HG02981 (cell line): ENCODE measurements around the gene ADCK1.
"Not testable (repeated sequence)": the region's sequence is repeated elsewhere in the genome, so short reads cannot be mapped to it uniquely, and the experiment has no call there.

Experiments
- ATAC-seq: cut with Tn5 transposase; IDR thresholded peaks from one replicate; pipeline ENCODE4 v1.9.1; 2021; ENCODE audit warnings: mild to moderate bottlenecking, moderate library complexity; ENCODE audit not compliant: unreplicated experiment

Gene ADCK1

DNA sequence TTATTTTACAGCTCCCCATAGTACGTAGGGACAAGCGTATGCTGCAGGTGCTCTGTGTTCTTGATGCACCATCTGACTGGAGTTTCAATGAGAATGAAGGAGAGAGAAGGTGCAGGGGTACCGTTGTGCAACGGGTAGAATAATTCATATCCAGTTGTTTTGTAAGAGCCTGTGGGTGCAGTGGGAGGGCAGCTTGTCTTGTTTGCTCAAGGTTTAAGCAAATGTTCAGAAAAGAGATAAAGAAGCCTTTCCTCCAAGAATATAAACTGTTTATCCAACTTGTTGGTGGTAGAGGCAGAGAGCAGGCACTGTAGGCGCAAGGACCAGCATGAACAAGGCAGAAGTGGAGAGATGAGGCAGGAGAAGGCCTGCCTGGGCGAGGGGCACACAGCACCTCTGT, 64.2 kb downstream of the ADCK1 start:
- no peak for ATAC-seq

DNA sequence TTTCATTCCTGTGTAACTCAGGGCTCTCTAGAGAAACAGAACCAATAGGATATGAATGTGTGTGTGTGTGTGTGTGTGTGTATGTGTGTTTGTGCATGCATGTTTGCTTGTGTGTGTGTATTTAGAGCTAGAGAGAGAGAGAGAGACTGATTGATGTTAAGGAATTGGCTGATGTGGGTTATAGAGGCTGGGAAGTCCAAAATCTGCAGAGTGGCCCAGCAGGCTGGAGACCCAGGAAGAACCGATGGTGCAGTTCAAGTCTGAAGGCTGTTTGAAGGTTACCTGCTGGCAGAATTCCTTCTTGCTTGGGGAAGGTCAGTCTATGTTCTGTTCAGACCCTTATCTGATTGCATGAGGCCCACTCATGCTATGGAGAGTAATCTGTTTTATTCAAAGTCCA, 64.7 kb downstream of the ADCK1 start:
- no peak for ATAC-seq

DNA sequence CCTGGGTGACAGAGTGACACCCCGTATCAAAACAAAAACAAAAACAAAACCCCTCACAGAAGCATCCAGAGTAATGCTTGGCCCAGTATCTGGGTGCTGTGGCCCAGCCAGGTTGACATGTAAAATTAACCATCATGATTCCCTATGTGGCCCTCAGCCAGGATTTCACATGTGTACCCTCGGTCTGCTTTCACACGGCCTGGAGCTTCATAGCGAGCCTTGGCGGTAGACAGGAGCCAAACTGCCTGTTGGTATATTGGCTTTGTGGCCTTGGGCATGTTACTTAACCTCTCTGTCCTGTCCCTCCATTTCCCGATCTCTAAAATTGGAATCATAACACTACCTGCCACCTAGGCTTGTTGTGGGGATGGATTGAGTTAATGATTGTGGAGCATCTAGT, 65.5 kb downstream of the ADCK1 start:
- no peak for ATAC-seq

DNA sequence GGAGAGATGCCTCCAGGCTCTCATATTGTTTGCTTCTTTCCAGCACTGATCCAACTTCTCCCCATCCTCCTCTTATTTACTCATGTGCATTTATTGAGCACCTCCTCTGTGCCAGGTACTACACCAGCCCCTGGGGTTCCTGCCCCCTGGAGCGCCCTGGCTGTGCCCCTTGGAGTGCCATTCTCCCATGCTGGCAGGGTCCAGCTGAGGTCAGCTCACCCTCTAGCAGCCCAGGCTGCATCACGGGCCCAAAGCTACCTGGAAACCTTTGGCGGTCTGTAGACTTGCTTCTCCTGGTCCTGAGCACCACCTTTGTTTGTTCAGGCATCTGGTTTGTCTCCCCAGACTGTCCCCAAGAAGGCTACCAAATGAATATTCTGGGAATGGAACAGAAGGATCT, 67.0 kb downstream of the ADCK1 start:
- no peak for ATAC-seq

DNA sequence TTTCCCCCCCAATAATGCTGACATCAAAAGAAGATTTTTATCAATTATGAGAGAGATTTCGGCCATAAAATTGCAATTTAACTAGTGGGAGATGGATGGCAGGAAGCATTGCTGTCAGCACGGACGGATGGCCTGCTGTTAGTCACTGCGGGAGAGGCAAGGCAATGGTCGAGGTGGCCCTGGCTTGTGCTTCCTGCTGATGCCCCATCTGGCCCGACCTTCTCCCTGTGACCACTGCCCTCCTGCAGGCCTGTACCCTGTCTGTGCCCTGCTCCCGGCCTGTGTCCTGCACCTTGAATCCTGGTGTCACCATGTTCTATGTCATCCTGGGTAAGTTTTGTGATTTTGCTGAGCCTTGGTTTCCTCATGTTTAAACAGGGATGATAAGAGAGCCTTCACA, 67.6 kb downstream of the ADCK1 start:
- ATAC-seq = no peak

DNA sequence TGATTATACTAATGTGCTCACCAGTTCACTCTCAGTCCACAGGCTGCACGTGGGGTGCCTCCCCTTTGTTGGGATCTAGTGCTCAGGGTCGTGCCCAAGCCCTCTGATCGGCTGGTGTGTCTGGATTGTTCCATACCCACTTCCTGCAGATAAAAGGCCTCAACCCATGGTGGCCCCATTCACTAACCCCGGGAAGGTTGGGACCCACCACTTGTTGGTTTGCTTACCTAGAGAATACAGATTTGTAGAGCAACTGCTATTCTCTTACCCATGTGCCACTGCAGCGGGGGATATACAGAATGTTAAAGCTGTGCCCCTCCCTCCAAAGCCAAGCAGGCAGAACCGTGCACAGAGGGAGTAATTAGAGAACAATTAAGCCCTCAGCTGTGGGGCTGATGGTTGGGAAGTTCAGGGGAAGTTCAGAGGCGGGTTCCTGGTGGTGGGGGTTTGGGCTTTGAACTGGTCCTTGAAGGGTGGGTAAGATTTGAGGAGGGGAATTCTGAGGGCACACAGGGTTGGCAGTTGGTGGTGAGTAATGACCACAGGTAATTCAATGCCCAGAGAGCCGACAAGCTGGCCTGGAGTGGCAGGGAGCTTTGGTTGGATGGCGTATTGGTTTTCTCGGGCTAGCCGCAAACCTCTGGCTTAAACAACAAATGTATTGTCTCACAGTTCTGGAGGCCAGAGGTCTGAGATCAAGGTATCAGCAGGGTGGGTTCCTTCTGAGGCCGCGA, 68.8 kb downstream of the ADCK1 start:
- no peak for ATAC-seq

DNA sequence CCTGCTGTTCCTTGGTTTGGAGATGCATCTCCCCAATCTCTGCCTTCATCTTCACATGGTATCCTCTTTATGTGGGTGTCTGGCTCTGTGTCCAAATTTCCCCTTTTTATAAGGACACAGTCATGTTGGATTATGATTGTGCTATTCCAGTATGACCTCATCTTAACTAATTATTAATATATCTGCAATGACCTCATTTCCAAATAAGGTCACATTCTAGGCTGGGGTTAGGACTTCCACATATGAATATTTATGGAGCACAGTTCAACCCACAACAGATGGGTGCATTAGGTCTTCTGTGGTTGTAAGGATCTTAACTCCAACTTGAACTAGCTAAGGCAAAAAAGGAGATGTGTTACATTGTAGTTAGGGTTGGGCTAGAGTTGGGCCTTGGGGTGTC, 69.4 kb downstream of the ADCK1 start:
- ATAC-seq = no peak

DNA sequence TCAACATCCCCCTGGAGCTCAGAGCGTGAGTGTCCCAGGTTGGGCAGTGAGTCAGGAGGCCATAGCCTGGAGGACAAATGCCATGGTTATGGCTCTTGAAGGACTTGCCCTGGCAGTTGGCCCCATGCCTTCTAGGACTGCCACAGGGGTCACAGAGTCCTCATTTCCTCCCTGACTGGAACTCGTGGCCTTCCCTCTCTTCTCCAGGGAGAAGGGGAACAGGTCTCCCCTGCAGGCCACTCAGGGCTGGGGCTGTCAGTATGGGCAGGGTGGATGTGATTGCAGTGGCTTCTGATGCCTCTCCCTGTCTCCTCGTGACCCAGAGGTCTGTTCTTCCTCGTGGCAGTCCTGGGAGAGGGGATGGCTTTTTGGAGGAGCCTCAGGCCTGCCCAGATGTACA, 70.7 kb downstream of the ADCK1 start:
- no peak for ATAC-seq

DNA sequence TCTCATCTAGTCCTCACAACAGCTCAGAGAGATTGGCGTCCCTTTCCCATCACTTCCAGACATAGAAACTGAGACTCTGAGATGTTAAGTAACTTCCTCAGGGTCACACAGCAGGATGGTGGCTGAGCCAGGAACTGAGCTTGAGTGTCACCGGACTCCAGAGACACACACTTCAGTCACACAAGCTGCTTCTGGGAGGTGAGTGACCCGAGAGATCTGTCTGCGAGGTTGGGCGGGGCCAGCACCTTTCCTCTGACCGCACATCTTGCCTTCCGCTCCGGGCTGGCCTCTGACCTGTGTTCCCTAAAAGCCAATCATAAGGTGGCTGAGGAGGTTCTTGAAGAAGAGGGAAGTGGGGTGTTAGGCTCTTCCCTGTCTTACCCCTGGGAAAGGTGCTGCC, 72.2 kb downstream of the ADCK1 start:
- no peak for ATAC-seq

DNA sequence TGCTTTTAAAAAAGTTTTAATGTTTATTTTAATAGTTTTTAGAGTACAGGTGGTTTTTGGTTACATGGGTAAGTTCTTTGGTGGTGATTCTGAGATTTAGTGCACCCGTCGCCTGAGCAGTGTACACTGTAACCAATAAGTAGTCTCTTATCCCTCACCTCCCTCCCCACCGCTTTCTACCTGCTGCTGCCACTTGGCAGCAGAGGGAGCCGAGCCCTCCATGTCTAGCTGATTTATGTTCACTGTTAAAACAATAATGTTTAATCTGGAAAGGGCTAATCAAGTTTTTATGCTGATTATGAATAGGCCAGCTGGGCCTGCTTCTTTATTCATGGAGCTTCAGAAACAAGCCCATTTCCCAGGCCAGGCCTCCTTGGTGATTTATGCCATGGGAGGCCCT, 73.1 kb downstream of the ADCK1 start:
- no peak for ATAC-seq

DNA sequence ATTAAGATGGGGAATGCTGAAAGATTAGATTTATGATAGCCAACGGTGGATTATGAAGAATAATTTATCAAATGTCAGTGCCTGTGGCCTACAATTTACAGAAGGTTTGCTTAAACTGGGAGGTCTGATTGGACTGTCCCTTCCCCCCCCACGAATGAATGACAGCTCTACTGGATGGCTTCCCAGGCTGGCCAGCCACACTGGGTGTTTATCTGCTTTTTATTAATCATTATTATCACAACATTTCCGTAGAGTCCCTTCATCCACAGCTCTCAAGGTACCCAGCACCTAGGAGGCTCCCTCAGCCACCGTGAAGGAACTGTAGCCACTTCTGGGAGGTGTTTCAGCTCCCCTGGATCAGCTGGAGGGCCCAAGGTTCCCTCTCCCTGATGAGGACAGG, 78.9 kb downstream of the ADCK1 start:
- ATAC-seq = no peak

DNA sequence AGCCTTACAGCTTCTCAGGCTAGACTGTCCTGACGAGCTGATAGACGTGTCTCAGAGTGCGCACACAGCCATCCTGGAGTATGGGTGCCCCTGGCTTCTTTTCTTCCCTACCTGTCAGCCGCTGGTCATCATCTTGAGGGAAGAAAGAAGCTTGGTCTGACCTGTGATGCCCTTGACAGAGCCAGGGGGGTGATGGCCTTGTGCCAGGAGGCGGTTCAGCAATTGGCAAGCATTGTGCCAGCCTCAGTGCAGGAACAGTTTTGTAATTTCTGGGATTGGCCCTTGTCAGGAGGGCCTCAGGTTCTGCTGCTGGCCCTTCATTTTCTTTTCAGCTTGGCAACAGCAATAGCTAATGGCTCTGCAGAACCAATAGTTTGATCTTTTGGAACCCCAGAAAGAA, 80.1 kb downstream of the ADCK1 start:
- no peak for ATAC-seq

DNA sequence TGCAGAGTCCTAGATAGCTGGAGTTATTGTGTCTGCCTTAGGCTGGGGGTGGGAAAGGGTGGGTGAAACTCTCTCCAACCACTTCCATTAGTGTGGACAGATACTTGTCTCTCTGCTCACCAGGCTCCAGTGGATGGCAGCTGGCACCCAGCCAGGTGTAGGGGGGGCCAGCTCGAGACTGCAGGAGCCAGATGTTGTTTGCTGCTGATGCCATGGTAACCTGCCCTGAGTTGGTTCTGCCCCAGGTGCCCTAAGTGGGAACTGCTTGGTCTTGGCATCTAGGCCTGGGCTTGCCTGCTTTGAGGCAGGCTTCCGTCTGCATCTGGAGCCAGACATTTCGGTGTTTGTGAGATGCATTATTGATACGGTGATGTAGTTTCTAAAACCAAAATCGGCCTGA, 82.2 kb downstream of the ADCK1 start:
- ATAC-seq = no peak

DNA sequence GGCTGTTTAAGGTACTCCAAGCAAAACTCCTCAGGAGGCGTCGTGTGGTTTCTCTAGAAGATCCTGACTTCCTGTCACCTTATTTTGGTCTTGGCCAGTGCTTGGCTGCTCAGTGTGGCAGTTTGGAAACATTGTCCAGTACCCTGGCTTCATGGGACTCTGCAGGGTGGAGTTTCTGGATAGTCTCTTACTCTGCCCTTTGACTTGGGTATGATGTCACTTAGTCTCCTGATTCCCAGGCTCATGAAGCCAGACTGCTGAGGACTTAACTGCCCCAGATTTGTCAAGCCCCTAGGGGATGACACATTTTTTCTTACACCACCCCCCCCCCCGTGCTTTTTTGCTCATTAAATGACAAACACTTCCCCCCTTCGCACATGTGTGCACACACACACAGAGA, 82.7 kb downstream of the ADCK1 start:
- no peak for ATAC-seq

DNA sequence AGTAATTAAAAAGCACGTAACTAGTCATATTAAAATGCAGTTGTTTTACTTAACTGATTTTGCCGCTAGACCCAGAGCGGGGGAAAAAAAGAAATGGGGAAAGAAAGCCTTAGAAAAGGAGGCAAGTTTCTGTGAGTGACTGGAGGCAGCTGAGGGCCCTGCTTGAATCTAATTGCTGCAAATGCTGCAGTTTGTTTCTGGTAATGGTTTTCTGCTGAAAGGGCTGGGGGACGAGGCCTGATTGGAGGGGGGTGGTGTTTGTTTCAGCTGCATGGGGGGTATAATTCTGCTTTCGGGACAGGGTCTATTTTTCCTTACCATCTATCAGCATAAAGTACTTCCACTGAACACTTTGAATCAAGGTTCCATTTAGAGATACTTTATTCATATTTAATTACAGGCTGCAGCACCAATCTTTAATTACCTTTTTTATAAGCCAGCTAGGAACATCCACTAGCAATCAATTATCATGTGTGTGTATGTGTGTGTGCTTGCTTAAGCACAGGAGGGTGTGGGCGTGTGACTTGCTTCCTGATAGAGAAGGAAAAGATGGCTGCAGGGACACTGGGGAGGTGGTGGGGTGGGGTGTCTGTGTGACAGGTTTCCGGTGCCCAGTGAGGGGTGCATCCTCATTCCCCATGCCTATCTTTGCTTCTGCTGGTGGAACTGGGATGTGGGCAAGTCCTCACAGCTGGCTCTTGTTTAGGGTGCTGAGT, 83.4 kb downstream of the ADCK1 start:
- no peak for ATAC-seq

DNA sequence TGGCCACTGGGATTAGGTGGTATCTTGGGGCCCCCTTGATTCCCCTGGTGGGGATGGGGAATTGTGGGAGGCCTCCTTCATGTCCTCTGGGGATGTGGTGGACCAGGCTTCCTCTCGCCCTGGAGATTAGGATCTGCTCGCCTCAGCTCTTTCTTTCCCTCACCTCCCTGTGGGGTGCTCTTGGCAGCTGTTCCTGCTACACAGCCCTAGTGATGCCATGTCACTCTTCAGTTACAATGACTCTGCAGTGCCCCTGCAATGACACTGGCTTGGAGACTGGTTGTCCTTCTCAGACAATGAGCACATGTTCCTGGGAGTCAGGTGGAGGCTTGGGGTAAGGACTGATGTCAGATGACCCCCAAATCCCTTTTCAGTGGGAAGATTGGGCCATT, 83.9 kb downstream of the ADCK1 start:
- no peak for ATAC-seq

DNA sequence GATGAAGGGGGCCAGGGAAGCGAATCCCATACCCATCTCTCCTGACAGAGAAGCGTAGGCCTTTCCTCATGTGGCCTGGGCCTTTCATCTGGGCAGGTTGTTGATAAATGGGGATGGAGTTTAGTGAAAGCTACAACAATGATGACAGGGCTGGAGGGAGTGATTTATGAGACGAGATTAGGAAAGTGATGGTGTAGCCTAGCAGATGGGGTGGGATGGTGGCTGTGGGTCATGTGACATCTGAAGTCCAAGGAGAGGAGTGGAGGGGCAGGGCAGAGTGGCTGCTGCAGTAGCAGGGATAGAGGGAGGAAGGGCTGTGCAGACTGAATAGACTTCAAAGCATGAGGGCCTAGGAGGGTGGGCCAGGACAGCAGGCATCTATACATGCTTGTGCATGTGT, 85.5 kb downstream of the ADCK1 start:
- no peak for ATAC-seq

DNA sequence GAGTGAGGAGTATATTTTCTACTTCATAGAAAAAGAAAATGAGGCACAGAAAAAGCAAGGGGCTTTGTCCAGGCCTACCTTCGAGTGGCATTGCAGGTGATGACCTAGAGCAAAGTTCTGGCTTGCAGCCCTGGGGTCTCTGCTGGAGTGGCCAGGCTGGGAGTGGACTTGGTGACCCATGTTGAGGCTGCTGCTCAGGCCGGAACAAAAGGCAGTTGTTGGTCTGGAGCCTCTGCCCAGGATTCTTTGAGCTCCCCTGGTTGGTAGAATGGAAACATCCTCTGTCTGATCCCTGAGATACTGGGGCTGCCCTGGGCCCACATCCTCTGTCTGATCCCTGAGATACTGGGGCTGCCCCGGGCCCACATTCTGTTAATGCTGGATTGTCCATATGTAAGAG, 86.1 kb downstream of the ADCK1 start:
- no peak for ATAC-seq

DNA sequence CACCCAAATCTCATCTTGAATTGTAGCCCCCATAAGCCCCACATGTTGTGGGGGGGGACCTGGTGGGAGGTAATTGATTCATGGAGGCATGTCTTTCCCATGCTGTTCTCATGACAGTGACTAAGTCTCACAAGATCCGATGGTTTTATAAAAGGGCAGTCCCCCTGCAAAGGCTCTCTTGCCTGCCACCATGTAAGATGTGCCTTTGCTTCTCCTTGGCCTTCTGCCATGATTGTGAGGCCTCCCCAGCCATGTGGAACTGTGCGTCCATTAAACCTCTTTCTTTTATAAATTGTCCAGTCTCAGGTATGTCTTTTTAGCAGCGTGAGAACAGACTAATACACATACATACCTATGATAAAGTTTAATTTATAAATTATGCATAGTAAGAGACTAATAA, 89.0 kb downstream of the ADCK1 start:
- ATAC-seq = not testable (repeated sequence)

DNA sequence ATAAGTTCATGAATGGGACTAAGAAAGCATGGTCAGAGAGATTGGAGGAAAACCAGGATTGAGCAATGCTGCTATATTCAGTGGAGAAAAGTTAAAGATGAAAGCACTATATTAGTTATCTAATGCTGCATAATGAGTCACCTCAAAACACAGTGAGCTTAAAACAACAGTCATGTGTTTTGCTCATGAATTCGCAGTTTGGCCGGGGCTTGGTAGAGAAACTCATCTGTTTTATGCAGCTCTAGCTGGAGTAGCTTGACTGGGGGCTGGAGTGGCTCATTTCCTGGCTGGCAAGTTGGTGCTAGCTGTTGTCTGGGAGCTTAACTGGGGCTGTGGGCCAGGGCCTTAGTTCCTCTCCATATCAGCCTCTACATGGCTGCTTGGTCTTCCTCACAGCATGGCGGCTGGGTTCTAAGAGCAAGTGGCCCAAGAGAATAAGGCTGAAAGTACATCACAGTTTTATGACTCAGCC, 90.1 kb downstream of the ADCK1 start:
- ATAC-seq = no peak

DNA sequence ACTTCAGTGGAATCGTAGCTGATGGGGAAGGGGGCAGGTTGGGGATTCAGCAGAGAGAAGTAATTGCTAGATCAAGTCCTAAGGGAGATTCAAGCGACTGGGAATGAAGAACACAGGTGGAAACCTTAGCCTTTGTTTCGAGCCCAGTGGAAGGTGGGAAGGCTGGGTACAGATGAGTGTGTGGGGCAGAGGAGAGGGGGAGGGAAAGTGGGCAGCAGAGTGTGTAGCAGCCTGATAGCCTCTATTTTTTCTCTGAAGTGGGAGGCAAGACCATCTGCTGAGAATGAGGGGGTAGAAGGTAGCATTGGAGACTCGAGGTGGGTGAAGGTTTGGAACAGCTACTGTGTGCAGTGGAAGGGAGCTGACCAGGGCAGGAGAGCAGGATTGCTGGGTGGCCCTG, 91.0 kb downstream of the ADCK1 start:
- no peak for ATAC-seq

DNA sequence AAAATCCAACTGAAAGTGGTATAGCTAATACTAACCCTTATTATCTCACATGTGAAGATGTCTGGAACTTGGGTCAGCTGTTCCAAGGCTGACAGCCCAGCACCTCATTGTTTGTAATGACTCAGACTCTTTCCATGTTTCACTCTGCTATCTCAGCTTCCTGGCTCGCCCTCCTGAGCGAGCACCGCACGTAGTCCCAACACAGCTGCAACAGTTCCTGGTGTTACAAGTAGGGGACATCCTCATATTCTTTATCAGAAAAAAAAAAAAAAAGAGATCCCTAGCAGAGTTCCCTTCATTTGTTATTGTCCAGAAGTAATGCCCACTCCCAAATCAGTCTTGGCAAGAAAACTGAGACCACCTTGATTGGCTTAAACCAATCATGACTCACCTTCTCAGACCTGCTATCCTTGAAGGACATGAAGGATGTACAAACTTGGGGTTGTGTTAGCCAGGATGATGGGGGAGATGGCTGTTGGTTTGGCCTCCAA, 92.5 kb downstream of the ADCK1 start:
- ATAC-seq = no peak
